GM04503 (cell line): ENCODE measurements around the gene SPINDOC.

ENCODE experiments used
- DNase-seq: peaks from one replicate; pipeline ENCODE4 v3.0.0-alpha.2; 2012; ENCODE audit warnings: low read depth

SPINDOC gene

GRCh38 chr11:63834535-63835157 is 21.4 kb downstream of the SPINDOC start:
- DNase-seq: no peak

GRCh38 chr11:63835158-63835545 is 21.9 kb downstream of the SPINDOC start:
- no peak for DNase-seq

- no peak for DNase-seq
Measured at GRCh38 chr11:63837027-63837688, 23.9 kb downstream of the SPINDOC start.

- DNase-seq: no peak
Measured at GRCh38 chr11:63837739-63838138, 24.5 kb downstream of the SPINDOC start.

- DNase-seq: no peak
Measured at GRCh38 chr11:63838150-63838677, 25.0 kb downstream of the SPINDOC start.

GRCh38 chr11:63838678-63839507 is 25.6 kb downstream of the SPINDOC start, which contains the start of gene MARK2:
Gene MARK2 (plus strand): TSS chr11:63839110. CDS start chr11:63839507, 397 bp downstream.
- DNase-seq: peak; percentile 81

- DNase-seq: no peak
Measured at GRCh38 chr11:63839508-63840355, 26.5 kb downstream of the SPINDOC start.

GRCh38 chr11:63840356-63841060 is 27.3 kb downstream of the SPINDOC start:
- DNase-seq: no peak

GRCh38 chr11:63841554-63841953 is 28.3 kb downstream of the SPINDOC start:
- no peak for DNase-seq

- no peak for DNase-seq
Measured at GRCh38 chr11:63843041-63843440, 29.8 kb downstream of the SPINDOC start.

GRCh38 chr11:63844836-63845235 is 31.6 kb downstream of the SPINDOC start:
- DNase-seq: no peak

- peak; percentile 44 for DNase-seq
Measured at GRCh38 chr11:63845303-63845702, 32.0 kb downstream of the SPINDOC start.

- DNase-seq: no peak
Measured at GRCh38 chr11:63845911-63846310, 32.7 kb downstream of the SPINDOC start.

GRCh38 chr11:63846897-63847296 is 33.6 kb downstream of the SPINDOC start:
- no peak for DNase-seq

- no peak for DNase-seq
Measured at GRCh38 chr11:63847363-63847762, 34.1 kb downstream of the SPINDOC start.

GRCh38 chr11:63849691-63850090 is 36.4 kb downstream of the SPINDOC start:
- DNase-seq: no peak

- DNase-seq: no peak
Measured at GRCh38 chr11:63850920-63851319, 37.7 kb downstream of the SPINDOC start.

GRCh38 chr11:63851364-63851763 is 38.1 kb downstream of the SPINDOC start:
- no peak for DNase-seq

- DNase-seq: no peak
Measured at GRCh38 chr11:63853476-63853875, 40.2 kb downstream of the SPINDOC start.

GRCh38 chr11:63854696-63855095 is 41.4 kb downstream of the SPINDOC start:
- no peak for DNase-seq

- no peak for DNase-seq
Measured at GRCh38 chr11:63855975-63856374, 42.7 kb downstream of the SPINDOC start.
